Glutamatergic neuron (in vitro differentiated cells): ENCODE data around the gene BCAN. TPM values are rescaled to one million over a fixed set of nuclear protein-coding genes. Genes with fewer than 3 reads are reported as not detected.

Experiments
- DNase-seq: peaks from one replicate; pipeline ENCODE4 v3.0.0; 2022
- H3K27ac Mint-ChIP-seq: one replicate; pipeline ENCODE4 v1.8.0; 2020; ENCODE audit warnings: mild to moderate bottlenecking, mixed read lengths, inconsistent platforms; ENCODE audit not compliant: unreplicated experiment
- H3K27me3 Mint-ChIP-seq: one replicate; pipeline ENCODE4 v1.8.0; 2020; ENCODE audit warnings: mild to moderate bottlenecking, moderate library complexity, mixed read lengths, inconsistent platforms; ENCODE audit not compliant: unreplicated experiment
- H3K36me3 Mint-ChIP-seq: one replicate; pipeline ENCODE4 v1.8.0; 2020; ENCODE audit warnings: mild to moderate bottlenecking, mixed read lengths, inconsistent platforms; ENCODE audit not compliant: unreplicated experiment
- H3K4me1 Mint-ChIP-seq: one replicate; pipeline ENCODE4 v1.8.0; 2020; ENCODE audit warnings: mild to moderate bottlenecking, low read depth, mixed read lengths, inconsistent platforms; ENCODE audit not compliant: unreplicated experiment
- H3K4me3 Mint-ChIP-seq: one replicate; pipeline ENCODE4 v1.8.0; 2020; ENCODE audit warnings: mild to moderate bottlenecking, mixed read lengths, inconsistent platforms; ENCODE audit not compliant: unreplicated experiment
- H3K9me3 Mint-ChIP-seq: one replicate; pipeline ENCODE4 v1.8.0; 2020; ENCODE audit warnings: mild to moderate bottlenecking, moderate library complexity, mixed read lengths, inconsistent platforms; ENCODE audit not compliant: unreplicated experiment
- CTCF ChIP-seq: fragments of 200-600 bp; sonication (generic); IDR thresholded peaks from one replicate; pipeline ENCODE4 v1.5.0; 2021; ENCODE audit not compliant: partially characterized antibody, unreplicated experiment
- total RNA-seq: library from RNA; stranded (reverse); fragmentation: NEBNext Ultra II Directional; extraction: Animal tissue kit (Norgen Biotek cat#: 25700); gene quantifications from one replicate; pipeline ENCODE4 v1.2.1, GENCODE V29; 2021; ENCODE audit not compliant: unreplicated experiment

BCAN gene
- total RNA-seq, 1 donor from 2014 or later, result 10.3 TPM

GRCh38 chr1:156659661-156659987 is 17.7 kb downstream of the BCAN start:
- Mint-ChIP-seq H3K36me3 (no peaks in the 10 kb centered on the region), H3K9me3 (peaks cover 8% of the 10 kb centered on the region), H3K4me3 (peak overlapping the region; percentile 75), H3K27me3 (peaks cover 18% of the 10 kb centered on the region), H3K4me1 (peaks cover 55% of the 10 kb centered on the region), H3K27ac (peak overlapping the region; percentile 48)
- no peak for TF ChIP-seq CTCF
- no peak for DNase-seq

DNA sequence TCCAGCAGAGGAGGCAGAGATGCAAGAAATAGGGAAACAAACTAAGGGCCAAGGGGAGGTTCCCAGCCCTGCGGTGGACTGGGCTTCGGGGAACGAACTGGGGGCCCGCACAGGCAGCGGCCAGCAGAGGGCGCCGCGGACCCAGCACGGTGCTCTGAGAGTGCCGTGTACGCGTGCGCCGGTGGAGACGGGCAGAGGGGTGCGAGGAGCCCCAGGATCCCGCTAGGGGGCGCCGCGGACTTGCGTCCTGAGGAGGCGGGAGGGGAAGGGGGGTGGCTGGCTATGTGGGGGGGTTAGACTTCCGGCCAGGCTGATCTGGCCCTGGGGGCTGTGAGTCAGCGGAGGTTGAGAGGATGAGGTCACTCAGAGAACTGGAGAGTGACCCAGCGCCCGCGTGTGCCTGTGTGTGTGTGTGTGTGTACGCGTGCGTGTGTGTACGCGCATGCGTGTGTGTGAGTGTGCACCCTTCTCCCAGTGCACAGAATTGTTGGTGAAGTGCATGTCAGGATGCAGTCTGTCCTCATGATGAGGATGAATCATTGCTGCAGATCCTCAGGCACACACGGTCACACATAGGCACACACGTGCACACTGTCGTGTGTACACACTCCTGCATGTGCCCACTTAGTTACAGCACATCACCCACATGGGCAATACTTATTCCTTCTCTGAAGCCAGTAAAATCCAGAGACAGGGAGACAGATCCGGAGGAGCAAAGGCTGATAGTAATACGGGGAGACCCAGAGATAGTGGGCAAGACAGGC is 18.3 kb downstream of the BCAN start:
- Mint-ChIP-seq H3K9me3 (peaks cover 5% of the 10 kb centered on the region), H3K36me3 (no peaks in the 10 kb centered on the region), H3K4me1 (peaks cover 52% of the 10 kb centered on the region), H3K27ac (peak overlapping the region; percentile 92), H3K27me3 (peaks cover 16% of the 10 kb centered on the region), H3K4me3 (peak overlapping the region; percentile 82)
- TF ChIP-seq CTCF, result peak; percentile 96
- peak; percentile 99 for DNase-seq

GRCh38 chr1:156660752-156661112 is 18.8 kb downstream of the BCAN start:
- peaks cover 51% of the 10 kb centered on the region for H3K4me1 Mint-ChIP-seq
- peaks cover 16% of the 10 kb centered on the region for H3K27me3 Mint-ChIP-seq
- H3K27ac Mint-ChIP-seq, result peak overlapping the region; percentile 92
- peaks cover 9% of the 10 kb centered on the region for H3K9me3 Mint-ChIP-seq
- H3K36me3 Mint-ChIP-seq, result no peaks in the 10 kb centered on the region
- no peak for TF ChIP-seq CTCF
- DNase-seq, result no peak
- peak overlapping the region; percentile 63 for H3K4me3 Mint-ChIP-seq

DNA sequence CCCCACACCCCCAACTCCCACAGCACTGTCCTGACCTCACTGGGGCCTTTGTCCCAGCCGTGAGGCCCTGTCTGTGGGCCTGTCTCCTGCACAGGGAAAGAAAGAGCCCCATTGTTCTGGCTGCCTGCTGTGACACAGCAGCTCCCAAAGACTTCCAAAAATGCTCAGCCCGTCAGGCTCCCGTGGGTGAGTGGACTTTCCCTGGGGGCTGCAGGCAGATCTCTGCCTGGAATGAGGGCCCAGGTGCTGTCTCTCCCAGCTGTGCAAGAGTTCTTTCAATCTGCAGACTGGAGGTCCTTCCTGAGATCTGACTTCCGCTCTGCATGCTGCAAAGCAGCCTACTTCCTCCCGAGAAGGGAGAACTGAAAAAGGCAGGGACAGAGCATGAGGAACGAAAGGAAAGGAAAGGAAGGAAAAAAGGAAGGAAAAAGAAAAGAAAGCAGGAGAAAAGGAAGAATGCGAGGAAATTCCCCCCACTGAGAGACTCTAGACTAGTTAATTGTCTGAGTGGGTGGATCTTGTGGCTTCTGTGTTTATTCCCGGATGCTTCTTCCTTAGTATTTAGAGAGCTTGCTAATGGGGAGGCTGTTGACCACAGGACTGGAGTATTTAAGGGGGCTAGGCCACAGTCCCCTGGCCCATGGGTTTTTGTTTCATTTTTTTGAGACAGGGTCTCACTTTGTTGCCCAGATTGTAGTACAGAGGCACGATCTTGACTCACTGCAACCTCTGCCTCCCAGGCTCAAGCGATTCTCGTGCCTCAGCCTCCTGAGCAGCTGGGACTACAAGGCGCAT is 20.3 kb downstream of the BCAN start:
- H3K4me3 Mint-ChIP-seq, result peak overlapping the region; percentile 23
- peaks cover 50% of the 10 kb centered on the region for H3K4me1 Mint-ChIP-seq
- no peaks in the 10 kb centered on the region for H3K36me3 Mint-ChIP-seq
- peaks cover 6% of the 10 kb centered on the region for H3K9me3 Mint-ChIP-seq
- peak overlapping the region; percentile 92 for H3K27ac Mint-ChIP-seq
- no peak for TF ChIP-seq CTCF
- no peak for DNase-seq
- peaks cover 26% of the 10 kb centered on the region for H3K27me3 Mint-ChIP-seq

DNA sequence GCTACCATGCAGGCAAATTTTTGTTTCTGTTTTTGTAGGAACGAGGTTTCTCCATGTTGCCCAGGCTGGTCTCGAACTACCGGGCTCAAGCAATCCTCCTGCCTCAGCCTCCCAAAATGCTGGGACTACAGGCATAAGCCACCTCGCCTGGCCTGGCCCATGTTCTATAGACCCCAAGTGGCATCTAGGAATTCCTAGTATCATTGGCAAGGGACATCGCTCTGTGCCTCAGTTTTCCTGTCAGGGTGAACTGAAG is 20.8 kb downstream of the BCAN start:
- no peak for DNase-seq
- no peak for TF ChIP-seq CTCF
- peaks cover 49% of the 10 kb centered on the region for H3K4me1 Mint-ChIP-seq
- peaks cover 6% of the 10 kb centered on the region for H3K9me3 Mint-ChIP-seq
- peaks cover 26% of the 10 kb centered on the region for H3K27me3 Mint-ChIP-seq
- peak overlapping the region; percentile 30 for H3K27ac Mint-ChIP-seq
- peak overlapping the region; percentile 50 for H3K4me3 Mint-ChIP-seq
- H3K36me3 Mint-ChIP-seq, result no peaks in the 10 kb centered on the region
